GM23248 (cell line): ENCODE results near the gene PAIP2B.

Source experiments
- EZH2 ChIP-seq: fragments of 200-600 bp; sonication (generic); IDR thresholded peaks from 2 replicates; pipeline ENCODE4 v1.6.1; 2018; ENCODE audit warnings: antibody characterized with exemption, mild to moderate bottlenecking; ENCODE audit not compliant: insufficient read depth, poor library complexity, severe bottlenecking
- EZH2phosphoT487 ChIP-seq: fragments of 200-600 bp; sonication (generic); IDR thresholded peaks from 2 replicates; pipeline ENCODE4 v1.6.1; 2018; ENCODE audit warnings: antibody characterized with exemption, moderate library complexity, mild to moderate bottlenecking, low read depth; ENCODE audit not compliant: insufficient read depth

DNA sequence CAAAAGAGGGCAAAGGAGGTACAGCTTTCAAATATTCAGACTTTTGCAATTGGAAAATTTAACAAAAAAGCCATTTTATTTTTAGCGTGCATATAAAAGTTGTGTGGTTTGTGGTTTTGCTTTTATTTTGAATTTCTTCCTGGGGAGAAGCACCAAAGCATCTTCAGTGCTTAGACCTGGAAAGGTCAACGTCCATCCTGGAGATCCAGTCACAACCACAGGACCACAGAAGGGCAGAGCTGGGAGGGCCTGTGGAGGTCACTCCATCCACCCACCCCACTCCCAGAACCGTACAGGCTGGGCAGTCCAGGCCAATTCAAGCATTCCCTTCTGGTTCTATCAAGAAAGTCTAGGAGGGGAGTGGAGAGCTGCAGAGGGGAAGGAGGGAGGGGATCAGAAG lies 52.7 kb downstream of the PAIP2B start:
- no peak for TF ChIP-seq EZH2
- no peak for TF ChIP-seq EZH2phosphoT487
